Measurements from ENCODE around the gene AMZ1.
"Not testable (repeated sequence)": the region's sequence is repeated elsewhere in the genome, so short reads cannot be mapped to it uniquely, and the experiment has no call there.

Gene AMZ1

GRCh38 chr7:2691011-2691707 lies 3.2 kb downstream of the AMZ1 start:
- no peak for DNase-seq (ENCODE audit: low read depth in 2 of 2)

- not testable (repeated sequence) for DNase-seq (ENCODE audit: low read depth in 2 of 2)
Observed at GRCh38 chr7:2691932-2692439, 4.0 kb downstream of the AMZ1 start.

- no peak for DNase-seq (ENCODE audit: low read depth in 2 of 2)
Observed at GRCh38 chr7:2692543-2692942, 4.5 kb downstream of the AMZ1 start.

GRCh38 chr7:2693420-2694121 lies 5.6 kb downstream of the AMZ1 start:
- not testable (repeated sequence) for DNase-seq (ENCODE audit: low read depth in 2 of 2)

- DNase-seq (ENCODE audit: low read depth in 2 of 2) = not testable (repeated sequence)
Observed at GRCh38 chr7:2694122-2694436, 6.1 kb downstream of the AMZ1 start.

- peak in 1 of 2 donors; percentile 30 for DNase-seq (ENCODE audit: low read depth in 2 of 2)
Observed at GRCh38 chr7:2698581-2699288, 10.7 kb downstream of the AMZ1 start.

GRCh38 chr7:2699289-2699620 lies 11.3 kb downstream of the AMZ1 start:
- no peak for DNase-seq (ENCODE audit: low read depth in 2 of 2)

- DNase-seq (ENCODE audit: low read depth in 2 of 2) = no peak
Observed at GRCh38 chr7:2700141-2700850, 12.3 kb downstream of the AMZ1 start.

GRCh38 chr7:2701424-2701823 lies 13.4 kb downstream of the AMZ1 start:
- DNase-seq (ENCODE audit: low read depth in 2 of 2) = no peak

- DNase-seq (ENCODE audit: low read depth in 2 of 2) = no peak
Observed at GRCh38 chr7:2701832-2702593, 14.0 kb downstream of the AMZ1 start.

GRCh38 chr7:2702594-2702957 lies 14.6 kb downstream of the AMZ1 start:
- DNase-seq (ENCODE audit: low read depth in 2 of 2) = no peak

GRCh38 chr7:2705371-2706096 lies 17.5 kb downstream of the AMZ1 start:
- no peak for DNase-seq (ENCODE audit: low read depth in 2 of 2)

- no peak for DNase-seq (ENCODE audit: low read depth in 2 of 2)
Observed at GRCh38 chr7:2706685-2707126, 18.7 kb downstream of the AMZ1 start.

GRCh38 chr7:2707481-2707880 lies 19.5 kb downstream of the AMZ1 start:
- no peak for DNase-seq (ENCODE audit: low read depth in 2 of 2)

GRCh38 chr7:2708041-2708440 lies 20.0 kb downstream of the AMZ1 start:
- DNase-seq (ENCODE audit: low read depth in 2 of 2) = no peak

- no peak for DNase-seq (ENCODE audit: low read depth in 2 of 2)
Observed at GRCh38 chr7:2708547-2709310, 20.7 kb downstream of the AMZ1 start.

GRCh38 chr7:2709553-2710285 lies 21.7 kb downstream of the AMZ1 start:
- peak; percentile 53 to 55 for DNase-seq (ENCODE audit: low read depth in 2 of 2)

GRCh38 chr7:2710286-2710655 lies 22.3 kb downstream of the AMZ1 start:
- peak in 1 of 2 donors; percentile 18 for DNase-seq (ENCODE audit: low read depth in 2 of 2)

- no peak for DNase-seq (ENCODE audit: low read depth in 2 of 2)
Observed at GRCh38 chr7:2710901-2711551, 23.0 kb downstream of the AMZ1 start.

Data from stimulated activated CD4-positive, alpha-beta T cell treated with anti-CD3 and anti-CD28 coated beads, Interleukin-1b, Interleukin-23, amount 100 ng/mL, for 1 hour (primary cell).